ENCODE measurements around the gene TTC17.

The TTC17 gene

GRCh38 chr11:43523632-43524031, 164.9 kb downstream of the TTC17 start:
- TF ChIP-seq MYC (IDR thresholded peaks at IDR 0.05; ENCODE audit: low read depth, low read length) (no peak), MAX (IDR thresholded peaks at IDR 0.05; ENCODE audit: low read depth, low read length) (no peak), POLR2A (IDR thresholded peaks at IDR 0.05; ENCODE audit: extremely low read depth, insufficient read length) (no peak)
- TF ChIP-seq, protein P1, sequence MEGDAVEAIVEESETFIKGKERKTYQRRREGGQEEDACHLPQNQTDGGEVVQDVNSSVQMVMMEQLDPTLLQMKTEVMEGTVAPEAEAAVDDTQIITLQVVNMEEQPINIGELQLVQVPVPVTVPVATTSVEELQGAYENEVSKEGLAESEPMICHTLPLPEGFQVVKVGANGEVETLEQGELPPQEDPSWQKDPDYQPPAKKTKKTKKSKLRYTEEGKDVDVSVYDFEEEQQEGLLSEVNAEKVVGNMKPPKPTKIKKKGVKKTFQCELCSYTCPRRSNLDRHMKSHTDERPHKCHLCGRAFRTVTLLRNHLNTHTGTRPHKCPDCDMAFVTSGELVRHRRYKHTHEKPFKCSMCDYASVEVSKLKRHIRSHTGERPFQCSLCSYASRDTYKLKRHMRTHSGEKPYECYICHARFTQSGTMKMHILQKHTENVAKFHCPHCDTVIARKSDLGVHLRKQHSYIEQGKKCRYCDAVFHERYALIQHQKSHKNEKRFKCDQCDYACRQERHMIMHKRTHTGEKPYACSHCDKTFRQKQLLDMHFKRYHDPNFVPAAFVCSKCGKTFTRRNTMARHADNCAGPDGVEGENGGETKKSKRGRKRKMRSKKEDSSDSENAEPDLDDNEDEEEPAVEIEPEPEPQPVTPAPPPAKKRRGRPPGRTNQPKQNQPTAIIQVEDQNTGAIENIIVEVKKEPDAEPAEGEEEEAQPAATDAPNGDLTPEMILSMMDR (IDR thresholded peaks at IDR 0.05; ENCODE audit: low read depth, low read length), result no peak
- H3K4me3 ChIP-seq (ENCODE audit: low read depth, low read length), result no peak overlapping the region
- DNase-seq (ENCODE audit: low read depth), result no peak

DNA sequence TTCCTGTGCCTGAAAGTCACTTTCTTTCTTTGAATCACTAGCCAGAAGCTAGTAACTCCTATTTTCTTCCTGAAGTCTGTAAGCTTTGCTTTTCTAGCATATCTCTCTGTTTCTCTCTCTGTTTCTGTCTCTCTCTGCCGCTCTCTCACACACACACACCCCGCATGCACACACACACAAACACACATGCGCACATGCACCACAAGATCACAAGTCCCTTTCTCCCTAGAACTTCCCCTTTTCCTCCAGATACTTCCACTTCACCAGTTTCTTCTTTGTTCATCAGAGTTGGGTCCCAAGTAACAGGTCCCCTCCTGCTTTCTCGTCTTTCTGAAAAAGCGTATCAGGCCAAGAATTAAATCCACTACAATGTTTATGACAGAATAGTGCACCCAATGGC, 173.3 kb downstream of the TTC17 start:
- no peak for TF ChIP-seq MAX (IDR thresholded peaks at IDR 0.05; ENCODE audit: low read depth, low read length)
- TF ChIP-seq, protein P1 (IDR thresholded peaks at IDR 0.05; ENCODE audit: low read depth, low read length), result no peak
- TF ChIP-seq POLR2A (IDR thresholded peaks at IDR 0.05; ENCODE audit: extremely low read depth, insufficient read length), result no peak
- TF ChIP-seq MYC (IDR thresholded peaks at IDR 0.05; ENCODE audit: low read depth, low read length), result no peak
- peak; percentile 21 for DNase-seq (ENCODE audit: low read depth)
- no peak overlapping the region for H3K4me3 ChIP-seq (ENCODE audit: low read depth, low read length)

GRCh38 chr11:43537833-43538615, 179.3 kb downstream of the TTC17 start:
- no peak for DNase-seq (ENCODE audit: low read depth)
- no peak overlapping the region for H3K4me3 ChIP-seq (ENCODE audit: low read depth, low read length)

GRCh38 chr11:43541993-43542392, 183.3 kb downstream of the TTC17 start:
- no peak for DNase-seq (ENCODE audit: low read depth)
- no peak overlapping the region for H3K4me3 ChIP-seq (ENCODE audit: low read depth, low read length)
- TF ChIP-seq MYC (IDR thresholded peaks at IDR 0.05; ENCODE audit: low read depth, low read length) (no peak), POLR2A (IDR thresholded peaks at IDR 0.05; ENCODE audit: extremely low read depth, insufficient read length) (no peak), MAX (IDR thresholded peaks at IDR 0.05; ENCODE audit: low read depth, low read length) (no peak)
- TF ChIP-seq, protein P1 (IDR thresholded peaks at IDR 0.05; ENCODE audit: low read depth, low read length), result no peak

More at GRCh38 chr11:43537833-43538615, 179.3 kb downstream of the TTC17 start:
- TF ChIP-seq POLR2A (IDR thresholded peaks at IDR 0.05; ENCODE audit: extremely low read depth, insufficient read length) (no peak), MYC (IDR thresholded peaks at IDR 0.05; ENCODE audit: low read depth, low read length) (no peak), MAX (IDR thresholded peaks at IDR 0.05; ENCODE audit: low read depth, low read length) (no peak)
- TF ChIP-seq, protein P1 (IDR thresholded peaks at IDR 0.05; ENCODE audit: low read depth, low read length), result no peak

DNA sequence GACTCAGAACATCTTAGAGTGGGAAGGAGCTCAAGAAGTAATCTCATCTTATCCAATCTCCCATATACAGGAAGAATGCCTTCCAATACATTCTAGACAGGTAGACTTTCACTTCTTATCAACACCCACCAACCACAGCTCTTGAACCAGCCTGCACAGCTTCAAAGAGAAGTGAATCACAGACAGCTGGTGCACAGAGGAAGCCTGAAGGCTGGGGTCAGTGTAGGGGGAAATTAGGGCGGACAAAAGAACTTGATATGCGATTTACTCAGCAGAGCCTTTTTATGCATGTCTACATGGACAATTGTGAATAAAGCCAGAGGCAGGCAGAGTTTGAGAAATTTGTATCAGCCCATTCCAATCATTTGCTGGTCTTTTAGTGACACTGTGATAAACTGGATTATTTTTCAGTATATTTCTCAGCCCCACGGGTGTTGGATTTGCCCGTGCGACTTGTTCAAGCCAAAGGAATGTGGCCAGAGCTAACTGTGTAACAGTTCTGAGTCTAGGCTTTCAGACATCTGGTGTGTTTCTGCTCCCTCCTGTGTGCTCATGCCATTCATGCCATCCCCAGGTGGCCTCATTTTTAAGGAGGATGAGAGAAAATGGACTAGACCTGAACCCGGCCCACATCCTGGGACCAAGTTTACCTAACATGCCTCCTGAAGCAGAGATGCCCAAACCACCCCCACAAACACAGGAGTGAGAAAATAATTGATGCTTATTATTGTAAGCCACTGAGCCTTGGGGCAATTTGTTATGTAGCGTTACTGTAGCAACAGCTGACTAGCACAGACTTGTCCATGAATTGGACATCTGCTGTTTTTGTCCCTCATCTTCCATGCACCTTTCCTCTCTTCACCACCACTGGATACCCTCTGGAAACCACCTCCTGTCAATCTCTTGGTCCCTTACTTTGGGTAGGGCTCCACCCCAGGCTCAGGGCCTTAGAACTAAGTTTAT, 184.3 kb downstream of the TTC17 start:
- no peak for DNase-seq (ENCODE audit: low read depth)
- no peak overlapping the region for H3K4me3 ChIP-seq (ENCODE audit: low read depth, low read length)
- TF ChIP-seq MYC (IDR thresholded peaks at IDR 0.05; ENCODE audit: low read depth, low read length), result no peak
- no peak for TF ChIP-seq MAX (IDR thresholded peaks at IDR 0.05; ENCODE audit: low read depth, low read length)
- TF ChIP-seq, protein P1 (IDR thresholded peaks at IDR 0.05; ENCODE audit: low read depth, low read length), result no peak
- TF ChIP-seq POLR2A (IDR thresholded peaks at IDR 0.05; ENCODE audit: extremely low read depth, insufficient read length), result no peak

All from NB4 (cell line).